PFSK-1 (cell line): Measurements from ENCODE around the gene VAV2.

ENCODE experiments used
- FOXP2 ChIP-seq: optimal IDR thresholded peaks from 2 replicates; pipeline ENCODE3; 2011; ENCODE audit warnings: borderline replicate concordance, control low read depth, inconsistent platforms; ENCODE audit not compliant: insufficient read depth; ENCODE audit errors: extremely low read length, extremely low read depth
- POLR2AphosphoS5 ChIP-seq: IDR thresholded peaks from 2 replicates; pipeline ENCODE4 v1.6.1; 2012; ENCODE audit warnings: low read depth, mild to moderate bottlenecking, control low read depth, low read length, moderate library complexity
- REST ChIP-seq, 2 experiments: IDR thresholded peaks; 2 replicates each; pipeline versions ENCODE4 v1.6.1 to v1.8.0; 2011 to 2012; ENCODE audit warnings: low read depth in 2 of 2, low read length in 2 of 2, control low read depth in 1 of 2, inconsistent platforms in 1 of 2, mild to moderate bottlenecking in 1 of 2, moderate library complexity in 1 of 2; ENCODE audit not compliant: insufficient read depth in 1 of 2
- SIN3A ChIP-seq: IDR thresholded peaks from 2 replicates; pipeline ENCODE4 v1.6.1; 2012; ENCODE audit warnings: mild to moderate bottlenecking, low read length, moderate library complexity, borderline replicate concordance; ENCODE audit not compliant: insufficient read depth
- TAF1 ChIP-seq: IDR thresholded peaks from 2 replicates; pipeline ENCODE4 v1.6.1; 2012; ENCODE audit warnings: low read length, control low read depth, borderline replicate concordance; ENCODE audit not compliant: insufficient read depth

Gene VAV2

GRCh38 chr9:133869674-133870405 lies 122.3 kb downstream of the VAV2 start:
- TF ChIP-seq FOXP2 (no peak), TAF1 (no peak), SIN3A (no peak), POLR2AphosphoS5 (no peak), REST (IDR thresholded peaks at IDR 0.05; ENCODE audit: insufficient read depth in 1 of 2, low read depth in 2 of 2, low read length in 2 of 2) (no peak)

DNA sequence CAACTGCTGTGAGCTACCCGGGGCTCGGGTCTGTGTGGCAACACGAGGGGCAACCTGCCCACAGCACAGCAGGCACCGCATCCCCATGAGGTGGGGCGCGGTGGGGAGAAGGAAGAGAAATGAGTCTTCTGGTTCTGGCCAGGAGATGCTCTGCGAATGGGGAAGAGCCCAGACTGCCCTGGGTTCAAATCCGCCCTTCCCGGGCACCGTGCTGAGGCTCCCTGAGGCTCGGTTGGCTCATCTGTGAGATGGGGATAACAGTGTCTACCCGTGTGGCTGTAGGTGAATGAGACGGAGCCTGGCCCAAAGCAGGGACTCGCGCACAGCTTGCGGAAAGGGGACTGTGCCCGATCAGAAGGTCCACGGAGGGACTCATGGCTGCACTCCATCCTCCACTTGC lies 123.9 kb downstream of the VAV2 start:
- TF ChIP-seq TAF1 (no peak), FOXP2 (no peak), POLR2AphosphoS5 (no peak), SIN3A (no peak), REST (IDR thresholded peaks at IDR 0.05; ENCODE audit: insufficient read depth in 1 of 2, low read depth in 2 of 2, low read length in 2 of 2) (no peak)

GRCh38 chr9:133866946-133867345 lies 125.2 kb downstream of the VAV2 start:
- TF ChIP-seq REST (IDR thresholded peaks at IDR 0.05; ENCODE audit: insufficient read depth in 1 of 2, low read depth in 2 of 2, low read length in 2 of 2) (no peak), POLR2AphosphoS5 (no peak), TAF1 (no peak), SIN3A (no peak), FOXP2 (no peak)

GRCh38 chr9:133864011-133864410 lies 128.1 kb downstream of the VAV2 start:
- TF ChIP-seq POLR2AphosphoS5 = no peak
- no peak for TF ChIP-seq TAF1
- TF ChIP-seq REST (IDR thresholded peaks at IDR 0.05; ENCODE audit: insufficient read depth in 1 of 2, low read depth in 2 of 2, low read length in 2 of 2) = no peak
- no peak for TF ChIP-seq SIN3A
- TF ChIP-seq FOXP2 = no peak

DNA sequence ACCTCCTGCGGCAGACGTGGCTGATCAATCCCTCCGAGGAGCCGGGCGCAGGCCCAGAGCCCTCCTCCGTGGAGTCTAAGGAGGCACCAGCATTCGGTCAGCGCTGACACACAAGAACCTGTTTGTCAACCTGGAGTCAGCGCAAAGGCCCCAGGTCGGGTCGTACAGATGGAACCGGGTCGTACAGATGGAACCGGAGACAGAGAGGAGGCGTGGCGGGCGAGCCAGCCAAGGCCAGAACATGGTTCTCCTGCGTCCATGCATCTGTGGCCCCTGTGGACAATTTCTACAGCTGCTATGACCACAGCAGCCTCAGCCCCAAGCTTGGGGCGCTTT lies 128.9 kb downstream of the VAV2 start:
- TF ChIP-seq POLR2AphosphoS5 (no peak), REST (IDR thresholded peaks at IDR 0.05; ENCODE audit: insufficient read depth in 1 of 2, low read depth in 2 of 2, low read length in 2 of 2) (no peak), SIN3A (no peak), FOXP2 (no peak), TAF1 (no peak)
